Measurements from ENCODE around the gene C4B.
"Not testable (repeated sequence)": the region's sequence is repeated elsewhere in the genome, so short reads cannot be mapped to it uniquely, and the experiment has no call there.

GRCh38 chr6:32002546-32003268 lies 11.9 kb upstream of the C4B start:
- TF ChIP-seq, protein P1, sequence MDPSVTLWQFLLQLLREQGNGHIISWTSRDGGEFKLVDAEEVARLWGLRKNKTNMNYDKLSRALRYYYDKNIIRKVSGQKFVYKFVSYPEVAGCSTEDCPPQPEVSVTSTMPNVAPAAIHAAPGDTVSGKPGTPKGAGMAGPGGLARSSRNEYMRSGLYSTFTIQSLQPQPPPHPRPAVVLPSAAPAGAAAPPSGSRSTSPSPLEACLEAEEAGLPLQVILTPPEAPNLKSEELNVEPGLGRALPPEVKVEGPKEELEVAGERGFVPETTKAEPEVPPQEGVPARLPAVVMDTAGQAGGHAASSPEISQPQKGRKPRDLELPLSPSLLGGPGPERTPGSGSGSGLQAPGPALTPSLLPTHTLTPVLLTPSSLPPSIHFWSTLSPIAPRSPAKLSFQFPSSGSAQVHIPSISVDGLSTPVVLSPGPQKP (IDR thresholded peaks at IDR 0.05; ENCODE audit: low read depth, low read length), result not testable (repeated sequence)
- TF ChIP-seq CTCF (IDR thresholded peaks at IDR 0.05); POLR2A (IDR thresholded peaks at IDR 0.05; ENCODE audit: low read length); RFX5 (IDR thresholded peaks at IDR 0.05); PBX3 (IDR thresholded peaks at IDR 0.05); POLR2AphosphoS2 (conservative IDR thresholded peaks at IDR 0.05; ENCODE audit: low read length); E2F6 (IDR thresholded peaks at IDR 0.05; ENCODE audit: borderline replicate concordance, low read depth); MYC (IDR thresholded peaks at IDR 0.05; ENCODE audit: borderline replicate concordance, low read length); HDAC2 (IDR thresholded peaks at IDR 0.05): not testable (repeated sequence)
- TF ChIP-seq, protein P2, sequence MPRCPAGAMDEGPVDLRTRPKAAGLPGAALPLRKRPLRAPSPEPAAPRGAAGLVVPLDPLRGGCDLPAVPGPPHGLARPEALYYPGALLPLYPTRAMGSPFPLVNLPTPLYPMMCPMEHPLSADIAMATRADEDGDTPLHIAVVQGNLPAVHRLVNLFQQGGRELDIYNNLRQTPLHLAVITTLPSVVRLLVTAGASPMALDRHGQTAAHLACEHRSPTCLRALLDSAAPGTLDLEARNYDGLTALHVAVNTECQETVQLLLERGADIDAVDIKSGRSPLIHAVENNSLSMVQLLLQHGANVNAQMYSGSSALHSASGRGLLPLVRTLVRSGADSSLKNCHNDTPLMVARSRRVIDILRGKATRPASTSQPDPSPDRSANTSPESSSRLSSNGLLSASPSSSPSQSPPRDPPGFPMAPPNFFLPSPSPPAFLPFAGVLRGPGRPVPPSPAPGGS (IDR thresholded peaks at IDR 0.05), result not testable (repeated sequence)
